ENCODE data around the gene FBXW11.

FBXW11 gene

DNA sequence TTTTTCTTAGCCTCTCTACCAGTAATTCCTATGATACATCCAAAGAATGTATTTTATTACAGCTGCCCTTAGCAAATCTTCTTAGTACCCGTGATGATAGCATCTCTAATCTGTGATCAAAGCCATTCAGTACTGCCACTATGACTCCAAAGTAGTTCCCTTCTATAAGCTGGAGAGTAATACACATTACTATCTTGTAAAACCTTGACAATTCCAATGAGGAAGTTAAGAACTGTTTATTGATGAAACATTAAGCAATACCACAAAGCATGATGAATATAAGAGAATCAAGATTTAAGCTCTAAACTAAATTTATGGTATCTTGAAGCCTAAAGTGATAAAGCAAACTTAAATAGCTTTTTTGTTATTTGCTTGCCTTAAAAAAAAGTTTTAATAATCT is 134.7 kb downstream of the FBXW11 start:
- DNase-seq = no peak

DNA sequence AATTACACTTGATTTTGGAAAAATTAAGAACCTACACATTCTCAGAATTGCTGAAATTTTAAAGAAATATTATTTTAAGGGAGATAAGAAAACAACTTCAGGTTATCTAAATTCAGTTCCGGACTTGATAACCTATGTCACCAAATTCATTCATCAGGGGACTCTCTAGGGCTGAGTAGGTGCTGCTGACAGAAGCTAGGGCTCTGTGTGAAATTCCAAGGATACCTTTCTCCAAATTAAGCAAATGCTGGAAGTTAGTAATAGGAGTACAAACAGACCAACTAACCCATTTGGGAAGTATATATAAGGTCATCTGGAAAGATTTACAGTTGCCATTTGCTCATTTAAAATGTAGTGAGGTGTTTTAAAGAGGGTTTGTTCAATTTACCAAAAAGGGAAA is 136.5 kb downstream of the FBXW11 start:
- DNase-seq = no peak

GRCh38 chr5:171868236-171868635 is 138.2 kb downstream of the FBXW11 start:
- no peak for DNase-seq

DNA sequence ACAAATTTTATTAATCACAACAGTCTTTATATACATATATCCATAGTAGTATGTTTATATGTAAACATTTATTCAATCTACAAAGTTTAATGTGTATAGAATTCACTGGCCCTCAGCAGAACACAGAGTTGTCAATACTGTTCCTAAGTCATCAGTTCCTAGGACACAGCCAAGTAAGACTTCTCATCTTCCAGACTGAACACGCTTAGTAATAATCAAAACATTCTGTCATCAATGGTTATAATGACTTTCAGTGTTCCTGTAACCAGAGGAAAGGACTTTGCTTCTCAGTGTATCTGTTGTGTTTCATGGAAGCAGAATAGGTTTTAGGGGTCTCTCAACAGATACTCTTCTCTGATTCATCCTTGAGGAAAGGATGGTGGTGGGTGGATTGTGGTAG is 138.7 kb downstream of the FBXW11 start:
- DNase-seq = no peak

DNA sequence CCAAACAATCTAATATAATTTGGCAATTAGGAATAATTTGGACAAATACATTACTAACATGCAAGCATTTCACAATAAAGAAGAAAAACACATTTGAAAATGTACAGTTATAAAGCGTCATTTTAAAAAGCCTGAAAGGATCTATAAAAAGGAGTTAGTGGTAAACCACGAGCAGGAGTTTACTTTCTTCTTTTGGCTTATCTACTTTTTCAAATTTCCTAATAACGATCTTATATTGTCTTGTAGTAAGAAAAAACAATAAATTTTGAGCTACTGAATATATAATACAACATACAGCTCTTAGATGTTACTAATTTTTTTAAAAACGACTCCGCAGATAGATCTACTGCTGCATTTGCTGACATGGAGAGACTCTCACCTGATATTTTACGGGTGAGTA is 141.0 kb downstream of the FBXW11 start:
- DNase-seq = no peak

- DNase-seq = no peak
Observed at GRCh38 chr5:171863935-171864334, 142.5 kb downstream of the FBXW11 start.

DNA sequence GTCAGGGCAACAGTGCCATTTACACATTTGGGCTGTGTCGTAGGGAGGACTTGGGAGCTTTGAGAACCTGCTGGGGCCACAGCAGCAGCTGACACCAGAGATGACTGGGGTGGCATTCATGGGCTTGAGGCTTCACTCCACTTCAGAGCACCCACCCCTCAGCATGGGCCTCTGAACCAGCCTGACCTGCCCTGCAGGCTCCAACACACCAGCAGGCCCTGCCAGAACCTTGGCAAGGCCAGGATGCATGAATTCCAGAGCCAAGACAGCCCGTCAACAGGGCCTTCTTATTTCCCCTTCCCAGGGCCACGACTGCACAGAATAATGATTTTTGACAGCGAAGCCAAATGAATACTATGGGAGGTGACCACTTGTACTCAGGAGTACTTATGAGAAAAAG is 143.8 kb downstream of the FBXW11 start:
- peak in 1 of 56 donors; percentile 6 for DNase-seq

DNA sequence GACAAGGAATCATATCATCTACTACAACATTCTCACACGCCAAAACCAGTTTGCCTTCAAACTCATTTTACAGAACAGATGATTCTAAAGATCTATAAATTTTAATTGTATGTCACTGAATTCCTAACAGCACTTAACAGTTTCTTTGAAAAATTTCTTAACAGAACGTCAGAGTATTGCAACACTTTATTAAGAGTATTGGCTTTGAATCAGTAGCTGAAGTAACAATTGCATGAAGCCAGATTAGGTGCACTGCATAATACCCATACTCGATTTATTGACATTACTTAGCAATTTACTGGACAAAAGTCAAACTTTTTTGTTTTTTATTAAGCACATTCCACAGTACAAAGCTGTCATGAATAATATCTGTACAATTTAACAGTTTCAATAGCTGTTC is 145.1 kb downstream of the FBXW11 start:
- no peak for DNase-seq

DNA sequence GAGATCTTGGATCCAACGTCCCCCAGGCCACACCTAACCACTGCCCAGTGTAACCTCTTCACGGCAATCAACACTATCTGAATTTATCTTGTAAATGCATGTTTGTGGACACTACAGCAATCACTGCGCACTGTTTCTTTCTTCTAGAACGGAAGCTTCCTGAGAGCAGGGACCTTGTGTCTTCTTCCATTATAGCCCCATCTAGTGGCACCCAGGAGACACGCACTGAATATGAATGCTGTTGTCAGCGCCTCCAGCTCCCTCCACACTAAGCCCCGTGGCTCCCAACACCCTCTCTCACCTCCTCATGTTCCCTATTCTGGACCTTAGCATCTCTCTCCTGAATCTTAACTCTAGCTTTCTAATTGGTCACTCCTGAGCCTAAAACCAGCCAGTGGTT is 148.1 kb downstream of the FBXW11 start:
- no peak for DNase-seq

DNA sequence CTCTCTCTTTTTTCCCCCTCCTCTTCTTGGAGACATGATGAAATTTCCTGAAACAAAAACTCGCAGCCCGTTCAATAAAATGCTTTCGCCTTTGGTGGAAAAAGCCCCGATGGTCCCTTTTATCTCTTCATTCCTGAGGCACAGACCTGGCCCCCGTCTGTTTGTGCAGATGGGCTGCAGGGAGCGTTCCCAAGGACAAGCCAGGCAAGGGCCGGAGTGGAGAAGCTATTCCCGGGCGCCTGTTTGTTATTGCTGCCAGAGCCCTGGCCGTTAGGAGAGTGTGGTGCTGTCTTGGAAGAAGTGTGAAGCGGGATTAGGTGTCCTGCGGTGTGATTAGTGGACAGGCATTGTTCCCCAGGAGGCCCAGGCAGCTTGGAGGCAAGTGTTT is 149.0 kb downstream of the FBXW11 start:
- no peak for DNase-seq

- DNase-seq = no peak
Observed at GRCh38 chr5:171855798-171856763, 150.4 kb downstream of the FBXW11 start.

GRCh38 chr5:171855265-171855664 is 151.2 kb downstream of the FBXW11 start:
- no peak for DNase-seq

- no peak for DNase-seq
Observed at GRCh38 chr5:171852255-171852681, 154.2 kb downstream of the FBXW11 start.

DNA sequence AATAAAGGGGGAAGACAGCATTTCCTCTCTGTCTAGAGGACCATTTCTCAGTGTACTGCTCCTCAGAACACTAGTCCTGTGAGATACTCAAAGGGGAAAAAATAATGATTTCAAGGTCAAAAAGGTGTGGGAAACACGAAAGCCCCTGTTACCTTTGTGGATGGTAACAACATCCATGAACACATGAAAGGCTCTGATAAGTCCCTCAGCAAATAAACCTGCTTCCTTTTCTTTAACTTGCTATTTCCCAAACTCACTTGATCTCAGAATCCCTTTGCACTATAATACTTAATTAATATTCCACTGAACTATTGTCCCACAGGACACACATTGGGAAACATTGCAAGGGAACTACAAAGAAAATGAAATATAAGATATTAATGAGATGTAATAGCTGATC is 155.2 kb downstream of the FBXW11 start:
- DNase-seq = no peak

DNA sequence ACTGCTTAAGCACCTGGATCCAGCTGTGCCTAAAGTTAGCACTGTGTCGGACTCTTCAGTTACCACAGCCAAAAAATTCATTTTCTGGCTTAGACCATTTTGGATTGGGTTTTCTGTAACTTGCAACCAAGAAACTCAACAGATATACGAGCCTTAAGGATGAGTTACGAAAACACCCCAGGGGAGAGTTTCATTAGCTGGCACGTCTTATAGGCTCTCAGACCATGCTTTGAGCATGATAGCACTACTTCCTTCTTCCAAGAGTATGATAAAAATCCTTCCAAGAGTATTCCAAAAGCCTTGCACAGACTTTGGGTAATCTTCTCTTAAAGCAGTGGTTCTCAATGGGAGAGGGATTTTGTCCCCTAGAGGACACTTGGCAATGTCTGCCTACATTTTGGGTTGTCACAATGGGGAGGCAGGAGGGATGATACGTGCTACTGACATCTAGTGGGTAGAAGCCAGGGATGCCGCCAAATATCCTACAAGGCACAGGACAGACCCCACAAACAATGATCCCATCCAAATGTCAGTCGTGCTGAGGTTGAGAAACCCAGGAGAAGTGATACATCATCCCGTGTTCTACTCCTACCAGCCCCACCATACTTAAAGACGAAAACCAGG is 156.0 kb downstream of the FBXW11 start:
- DNase-seq = no peak

DNA sequence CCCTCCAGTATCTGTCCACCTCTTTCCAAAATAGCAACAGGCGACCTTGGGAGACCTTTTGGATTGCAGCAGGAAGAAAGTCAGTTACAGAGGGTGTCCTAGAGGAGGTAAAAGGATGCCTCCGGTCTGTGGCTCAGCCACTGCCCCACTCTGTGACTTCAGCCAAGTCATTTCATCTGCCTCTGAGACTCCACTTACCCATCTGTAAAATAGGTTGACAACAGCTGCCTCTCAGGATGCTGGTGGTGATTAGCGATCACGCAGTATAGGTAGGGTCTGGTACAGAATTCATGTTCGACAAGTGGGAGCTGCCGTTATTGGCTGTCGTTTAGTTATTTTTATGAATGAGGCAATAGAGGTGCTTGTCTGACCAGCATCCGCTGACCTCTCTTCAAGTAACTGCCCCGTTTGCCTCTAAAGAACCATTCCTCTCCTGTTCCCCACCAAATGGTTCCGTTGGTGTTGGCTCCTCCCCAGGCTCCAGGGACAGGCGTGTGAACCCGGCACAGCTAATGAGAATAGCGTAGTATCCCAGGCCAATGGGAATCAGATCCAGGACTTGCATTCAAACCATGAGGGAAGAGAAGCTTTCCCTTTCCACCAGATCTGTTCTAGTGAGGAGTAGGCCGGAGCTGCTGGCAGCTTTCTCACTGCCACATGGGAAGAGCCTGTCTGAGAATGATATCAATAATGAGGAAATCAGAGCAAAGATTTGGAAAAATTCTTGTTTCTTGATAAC is 156.7 kb downstream of the FBXW11 start:
- DNase-seq = no peak

- no peak for DNase-seq
Observed at GRCh38 chr5:171848911-171849520, 157.4 kb downstream of the FBXW11 start.

DNA sequence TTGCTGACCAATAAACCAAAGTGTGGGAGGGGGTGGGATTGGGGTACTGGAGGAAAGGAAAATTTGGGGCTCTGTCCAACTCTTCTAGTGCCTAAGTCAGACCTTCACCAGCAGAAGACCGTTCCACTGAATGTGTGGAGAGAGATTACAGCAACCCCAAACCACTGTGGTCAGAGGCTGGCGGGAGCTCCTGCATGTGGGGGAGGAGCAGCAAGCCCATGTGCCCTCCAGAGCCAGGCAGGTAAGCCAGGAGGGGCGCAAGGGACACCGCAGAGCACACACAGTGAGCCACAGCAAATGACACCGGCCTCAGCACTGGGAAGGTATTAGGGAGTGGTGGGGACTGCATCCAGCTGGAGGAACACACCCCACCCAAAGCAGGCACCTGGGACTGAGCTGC is 158.0 kb downstream of the FBXW11 start:
- DNase-seq = no peak

GRCh38 chr5:171848006-171848405 is 158.4 kb downstream of the FBXW11 start:
- DNase-seq = no peak

DNA sequence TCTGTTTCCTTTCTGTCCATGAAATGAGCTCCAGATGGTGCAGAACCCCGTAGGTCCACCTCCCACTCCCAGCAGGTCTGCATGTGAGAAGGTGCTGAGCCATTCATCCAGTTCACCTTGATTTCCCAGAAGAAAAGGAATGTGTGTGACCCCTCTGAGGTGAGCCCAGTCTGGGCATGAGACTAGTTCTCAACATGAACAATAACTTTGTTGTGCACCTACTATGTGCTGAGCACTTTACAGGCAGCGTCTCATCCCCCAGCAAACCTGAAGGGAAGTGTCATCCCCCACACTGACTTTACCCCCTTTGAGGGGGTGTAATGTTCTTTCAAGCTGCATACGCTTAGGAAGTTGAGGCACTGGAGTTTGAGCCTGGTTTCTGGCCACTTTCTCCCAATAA is 159.4 kb downstream of the FBXW11 start:
- DNase-seq = no peak

- no peak for DNase-seq
Observed at GRCh38 chr5:171846323-171846722, 160.1 kb downstream of the FBXW11 start.

DNA sequence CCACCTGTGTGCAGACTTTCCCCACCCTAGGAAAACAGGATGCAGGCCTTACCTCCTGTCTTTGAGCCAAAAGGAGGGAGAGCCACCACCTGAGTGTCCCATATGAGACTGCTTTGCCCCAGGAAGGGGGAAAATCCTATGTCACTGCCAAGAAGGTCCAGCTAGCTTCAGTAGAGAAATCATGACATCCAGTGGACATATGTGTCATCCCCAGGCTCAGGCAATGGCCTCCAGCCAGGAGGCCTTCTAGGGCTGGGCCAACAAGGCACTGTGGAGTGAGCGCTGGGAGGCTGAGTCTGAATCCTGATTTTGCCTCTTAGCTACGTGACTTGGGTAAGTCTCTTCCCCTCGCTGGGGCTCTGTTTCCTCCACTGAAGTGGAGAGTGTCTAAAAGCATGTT is 160.6 kb downstream of the FBXW11 start:
- no peak for DNase-seq

All from nucleus accumbens (tissue), 56 donors.